ENCODE data around the gene FLNB. TPM values are rescaled to one million over a fixed set of nuclear protein-coding genes. Genes with fewer than 3 reads are reported as not detected.

Gene FLNB
- polyA plus RNA-seq, 1 of the 3 experiments (the other 2 are of a cell fraction) = 127 TPM

DNA sequence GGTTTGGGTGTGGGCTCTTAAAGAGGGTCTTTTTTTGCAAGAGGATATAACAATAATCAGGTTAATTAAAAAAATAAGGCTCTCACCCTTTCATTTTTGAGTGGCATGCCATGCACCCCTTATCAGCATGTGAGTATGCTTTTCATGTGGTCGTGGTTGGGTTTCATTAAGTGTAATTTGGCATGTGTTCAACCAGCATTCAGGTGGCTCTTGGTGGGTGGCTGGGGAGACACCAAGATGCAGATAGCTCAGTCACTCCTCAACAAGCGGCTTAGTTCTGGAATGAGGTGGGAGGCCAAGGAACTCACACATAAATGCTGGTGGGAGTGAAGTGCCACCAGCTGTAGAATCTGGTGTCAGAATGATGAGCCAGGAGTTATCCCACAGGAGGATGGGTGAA, 66.8 kb downstream of the FLNB start:
- no peak overlapping the region for H2AFZ ChIP-seq (ENCODE audit: low read depth)
- H4K20me1 ChIP-seq (ENCODE audit: insufficient read depth) = peaks cover 29% of the 10 kb centered on the region
- H3K9ac ChIP-seq = no peak overlapping the region
- TF ChIP-seq MAX (IDR thresholded peaks at IDR 0.05; ENCODE audit: low read depth) (no peak), GATA2 (CRISPR knock-in tag; IDR thresholded peaks at IDR 0.05) (no peak), ELF1 (IDR thresholded peaks at IDR 0.05) (no peak), TCF12 (IDR thresholded peaks at IDR 0.05) (no peak), POLR2AphosphoS5 (IDR thresholded peaks at IDR 0.05; ENCODE audit: low read depth, low read length) (no peak), FOSL2 (IDR thresholded peaks at IDR 0.05; ENCODE audit: borderline replicate concordance, low read depth) (no peak), FOXM1 (IDR thresholded peaks at IDR 0.05; ENCODE audit: low read depth) (no peak), CHD2 (IDR thresholded peaks at IDR 0.05; ENCODE audit: low read length, partially characterized antibody) (no peak), NRF1 (IDR thresholded peaks at IDR 0.05; ENCODE audit: low read depth, low read length) (no peak), EZH2phosphoT487 (IDR thresholded peaks at IDR 0.05; ENCODE audit: borderline replicate concordance, low read depth) (no peak), REST (IDR thresholded peaks at IDR 0.05; ENCODE audit: low read depth, low read length) (no peak), GABPA (IDR thresholded peaks at IDR 0.05; ENCODE audit: low read depth) (no peak), SIN3A (IDR thresholded peaks at IDR 0.05; ENCODE audit: borderline replicate concordance, low read depth, low read length) (no peak), JUND (IDR thresholded peaks at IDR 0.05) (no peak), RCOR1 (IDR thresholded peaks at IDR 0.05; ENCODE audit: low read length) (no peak)
- TF ChIP-seq, protein P1, sequence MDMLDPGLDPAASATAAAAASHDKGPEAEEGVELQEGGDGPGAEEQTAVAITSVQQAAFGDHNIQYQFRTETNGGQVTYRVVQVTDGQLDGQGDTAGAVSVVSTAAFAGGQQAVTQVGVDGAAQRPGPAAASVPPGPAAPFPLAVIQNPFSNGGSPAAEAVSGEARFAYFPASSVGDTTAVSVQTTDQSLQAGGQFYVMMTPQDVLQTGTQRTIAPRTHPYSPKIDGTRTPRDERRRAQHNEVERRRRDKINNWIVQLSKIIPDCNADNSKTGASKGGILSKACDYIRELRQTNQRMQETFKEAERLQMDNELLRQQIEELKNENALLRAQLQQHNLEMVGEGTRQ (IDR thresholded peaks at IDR 0.05; ENCODE audit: borderline replicate concordance, low read depth, low read length) = no peak
- no peak overlapping the region for H3K4me2 ChIP-seq
- H3K9me3 ChIP-seq = no peaks in the 10 kb centered on the region
- no peak overlapping the region for H3K4me3 ChIP-seq (ENCODE audit: low read depth in 2 of 2, low read length in 1 of 2)
- H3K27ac ChIP-seq (ENCODE audit: low read depth in 2 of 2, low read length in 1 of 2) = no peak overlapping the region
- no peaks in the 10 kb centered on the region; a peak in 1 of 4 replicates for H3K4me1 ChIP-seq (ENCODE audit: control insufficient read depth in 1 of 2, insufficient read depth in 2 of 2, low read depth in 1 of 2, low read length in 1 of 2)
- 94% methylated on average over 2 of the region's 2 CpGs for WGBS (ENCODE audit: low lambda C conversion rate)
- no peak for DNase-seq
- no peaks in the 10 kb centered on the region for H3K9me2 ChIP-seq
- ChIA-PET POLR2A (no interaction called here), CTCF (interaction anchor here (1.0 to 2.3 kb wide), 2 partner anchors 12 to 66 kb away, joined by 5 to 7 read pairs; no protein-coding TSS in a partner anchor)
- H3F3A ChIP-seq (replicated peaks; ENCODE audit: insufficient read depth) = peaks cover 8% of the 10 kb centered on the region
- H3K79me2 ChIP-seq (ENCODE audit: insufficient read depth) = peaks cover 79% of the 10 kb centered on the region
- H3K36me3 ChIP-seq (replicated peaks in 1 of 2; ENCODE audit: control insufficient read depth in 1 of 2, insufficient read depth in 2 of 2, low read length in 1 of 2) = peaks cover 25 to 27% of the 10 kb centered on the region in 2 experiments
- H3K27me3 ChIP-seq (ENCODE audit: insufficient read depth) = no peaks in the 10 kb centered on the region

All from SK-N-SH (cell line).